ENCODE data around the gene ZNF524.

ZNF524 gene

DNA sequence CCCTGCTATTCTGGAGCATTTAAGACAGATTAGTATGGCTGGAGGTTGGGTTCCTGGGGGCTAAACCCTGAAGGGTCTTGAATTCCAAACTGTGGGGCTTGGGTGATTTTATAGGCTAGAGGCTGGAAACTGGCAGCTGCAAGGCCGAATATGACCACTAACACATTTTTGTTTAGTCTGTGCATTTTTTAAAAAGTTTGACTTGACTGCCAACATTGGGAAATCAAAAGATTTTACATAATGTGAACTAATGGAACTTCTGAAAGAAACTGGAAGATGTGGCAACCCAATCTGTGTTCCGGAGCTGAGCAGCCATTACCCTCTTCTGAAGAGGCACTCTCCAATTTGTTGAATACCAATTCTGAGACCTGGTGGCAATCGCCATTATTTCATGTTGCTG, 19.2 kb downstream of the ZNF524 start:
- no peak for DNase-seq (ENCODE audit: low read depth, low spot score)

DNA sequence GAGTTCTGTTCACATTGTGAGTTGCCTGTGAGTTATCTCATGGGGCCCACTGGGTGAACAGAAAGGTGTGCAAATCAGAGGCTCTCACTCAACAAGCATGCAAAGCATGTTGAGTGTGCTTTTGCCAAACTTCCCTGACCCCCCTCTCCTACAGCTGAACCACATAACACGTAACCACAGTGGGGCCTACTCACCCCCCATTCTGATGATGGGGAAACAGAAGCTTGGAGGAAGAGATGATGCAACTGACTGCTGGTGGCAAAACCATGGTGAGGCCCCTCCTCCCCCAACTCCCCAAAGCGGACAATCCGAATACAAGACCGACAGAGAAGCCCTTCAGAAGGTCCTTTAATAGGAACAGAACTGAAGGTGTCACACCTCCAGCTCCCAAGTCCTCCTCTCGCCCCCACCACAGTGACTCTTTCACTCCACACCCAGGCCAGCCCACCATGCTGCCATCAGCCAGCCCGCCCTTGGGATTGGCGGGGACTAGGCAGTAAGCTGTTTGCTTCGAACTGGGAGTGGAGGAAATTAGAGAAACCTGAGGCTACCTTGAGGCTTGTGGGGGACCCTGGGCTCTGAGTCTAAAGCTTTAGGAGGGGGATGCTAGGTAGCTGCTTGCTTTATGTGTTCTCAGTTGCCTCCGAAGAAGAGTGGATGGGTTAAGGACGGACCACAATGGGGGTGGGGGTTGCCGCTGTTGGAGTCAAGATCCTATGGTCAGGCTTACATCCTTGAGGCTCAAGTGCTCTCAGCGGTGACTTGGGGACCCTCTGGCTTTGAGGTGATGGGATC, 20.5 kb downstream of the ZNF524 start:
- DNase-seq (ENCODE audit: low read depth, low spot score), result no peak

DNA sequence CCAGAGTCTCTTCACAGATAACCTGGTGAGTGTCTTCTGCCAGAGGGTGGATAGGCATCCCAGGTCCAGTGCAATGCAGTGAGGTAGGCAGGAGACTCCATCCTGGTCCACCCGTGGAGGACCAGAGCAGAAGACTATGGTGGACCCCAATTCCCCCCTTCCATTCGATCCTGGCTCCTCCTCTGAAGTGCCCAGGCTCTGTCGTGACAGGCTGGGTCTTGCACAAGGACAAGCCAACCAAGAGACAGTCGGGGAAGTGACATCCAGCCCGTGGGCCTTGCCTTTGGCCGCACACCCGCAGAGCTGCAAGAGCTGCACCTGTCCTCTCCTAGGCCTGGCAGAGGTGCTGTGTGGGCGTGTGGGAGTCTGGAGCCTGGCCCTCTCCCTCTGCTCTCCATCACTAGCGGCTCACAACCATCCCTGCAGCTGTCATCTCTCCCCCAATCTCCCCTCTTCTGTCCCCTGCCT, 21.2 kb downstream of the ZNF524 start:
- no peak for DNase-seq (ENCODE audit: low read depth, low spot score)

DNA sequence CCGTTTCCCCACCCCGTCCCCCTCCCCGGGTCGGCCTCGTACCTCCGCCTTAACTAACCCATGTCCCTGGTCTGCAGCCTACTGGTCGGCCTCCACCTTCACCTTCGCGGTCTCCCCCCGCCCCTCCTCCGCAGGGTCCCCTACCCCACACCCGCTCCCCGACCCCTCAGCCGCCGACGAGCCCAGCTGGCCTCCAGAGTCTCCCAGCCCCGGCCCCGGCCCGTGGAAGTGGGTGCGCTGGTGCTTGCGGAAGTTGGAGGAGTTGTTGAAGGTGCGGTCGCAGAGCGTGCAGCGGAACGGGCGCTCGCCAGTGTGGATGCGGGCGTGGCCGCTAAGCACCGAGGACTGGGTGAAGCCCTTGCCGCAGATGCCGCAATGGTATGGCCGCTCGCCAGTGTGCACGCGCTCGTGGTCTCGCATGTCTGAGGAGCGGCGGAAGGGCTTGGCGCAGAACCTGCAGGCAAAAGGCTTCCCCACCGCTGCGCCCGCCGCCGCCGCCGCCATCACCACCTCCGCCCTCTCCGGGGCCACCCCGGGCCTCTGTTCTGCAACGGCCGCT, 21.7 kb downstream of the ZNF524 start:
- DNase-seq (ENCODE audit: low read depth, low spot score), result no peak

DNA sequence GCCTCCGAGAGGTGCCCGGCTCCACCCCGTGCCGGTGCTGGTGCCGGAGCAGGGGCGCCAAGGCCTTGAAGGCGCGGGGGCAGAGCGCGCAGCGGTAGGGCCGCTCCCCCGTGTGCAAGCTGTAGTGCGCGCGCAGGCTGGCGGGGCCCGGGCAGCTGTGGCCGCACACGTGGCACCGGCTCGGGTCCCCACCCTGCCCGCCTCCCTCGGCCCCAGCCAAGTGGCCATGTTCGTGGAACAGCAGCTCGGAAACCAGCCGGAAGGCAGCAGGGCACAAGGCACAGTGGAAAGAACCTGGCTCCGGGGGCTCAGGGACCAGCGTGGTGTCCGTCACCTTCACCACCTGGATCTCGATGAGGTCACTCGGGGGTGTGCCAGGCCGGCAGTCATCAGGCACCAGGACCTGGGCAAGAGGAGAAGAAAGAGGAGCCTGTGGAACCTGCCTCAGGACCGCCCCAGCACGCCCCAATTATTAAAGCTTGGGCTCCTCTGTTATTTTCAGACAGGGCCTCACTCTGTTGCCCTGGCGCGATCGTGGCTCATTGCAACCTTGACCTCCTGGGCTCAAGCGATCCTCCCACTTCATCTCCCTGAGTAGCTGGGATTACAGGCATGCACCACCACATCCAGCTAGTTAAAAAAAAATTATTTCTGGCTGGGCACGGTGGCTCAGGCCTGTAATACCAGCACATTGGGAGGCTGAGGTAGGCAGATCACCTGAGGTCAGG, 22.3 kb downstream of the ZNF524 start:
- DNase-seq (ENCODE audit: low read depth, low spot score), result no peak

DNA sequence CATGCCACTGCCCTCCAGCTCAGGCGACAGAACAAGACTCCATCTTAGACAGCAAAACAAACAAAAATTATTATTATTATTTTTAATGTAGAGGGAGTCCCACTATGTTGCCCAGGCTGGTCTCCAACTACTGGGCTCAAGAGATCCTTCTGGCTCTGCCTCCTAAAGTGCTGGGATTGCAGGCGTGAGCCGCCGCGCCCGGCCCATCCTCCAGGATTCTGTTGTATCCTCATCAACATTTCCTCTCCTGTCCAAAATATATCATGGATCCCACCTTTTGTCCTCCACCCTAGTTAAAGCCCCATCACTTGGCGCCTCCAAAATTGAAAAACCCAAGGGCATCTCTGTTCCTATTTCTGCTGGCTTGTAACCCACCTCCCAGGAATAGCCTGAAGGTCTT, 23.0 kb downstream of the ZNF524 start:
- DNase-seq (ENCODE audit: low read depth, low spot score), result no peak

DNA sequence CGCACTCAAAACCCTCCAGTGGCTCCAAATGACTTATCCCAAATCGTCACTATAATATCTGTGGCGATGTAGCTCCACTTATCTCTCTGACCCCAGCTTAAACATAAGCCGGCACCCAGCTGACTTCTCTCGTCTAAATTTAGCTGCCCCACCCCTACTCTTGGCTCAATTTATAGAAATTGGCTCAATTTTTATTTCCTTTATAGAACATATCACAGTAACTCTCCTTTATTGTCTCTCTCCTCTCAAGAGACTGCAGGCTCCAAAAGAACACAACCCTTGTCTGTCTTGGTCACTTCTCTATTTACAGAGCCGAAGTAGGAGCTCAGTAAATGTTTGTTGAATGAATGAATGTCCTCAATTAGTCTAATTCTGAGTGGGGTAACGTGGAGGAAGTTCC, 23.5 kb downstream of the ZNF524 start:
- DNase-seq (ENCODE audit: low read depth, low spot score), result no peak

DNA sequence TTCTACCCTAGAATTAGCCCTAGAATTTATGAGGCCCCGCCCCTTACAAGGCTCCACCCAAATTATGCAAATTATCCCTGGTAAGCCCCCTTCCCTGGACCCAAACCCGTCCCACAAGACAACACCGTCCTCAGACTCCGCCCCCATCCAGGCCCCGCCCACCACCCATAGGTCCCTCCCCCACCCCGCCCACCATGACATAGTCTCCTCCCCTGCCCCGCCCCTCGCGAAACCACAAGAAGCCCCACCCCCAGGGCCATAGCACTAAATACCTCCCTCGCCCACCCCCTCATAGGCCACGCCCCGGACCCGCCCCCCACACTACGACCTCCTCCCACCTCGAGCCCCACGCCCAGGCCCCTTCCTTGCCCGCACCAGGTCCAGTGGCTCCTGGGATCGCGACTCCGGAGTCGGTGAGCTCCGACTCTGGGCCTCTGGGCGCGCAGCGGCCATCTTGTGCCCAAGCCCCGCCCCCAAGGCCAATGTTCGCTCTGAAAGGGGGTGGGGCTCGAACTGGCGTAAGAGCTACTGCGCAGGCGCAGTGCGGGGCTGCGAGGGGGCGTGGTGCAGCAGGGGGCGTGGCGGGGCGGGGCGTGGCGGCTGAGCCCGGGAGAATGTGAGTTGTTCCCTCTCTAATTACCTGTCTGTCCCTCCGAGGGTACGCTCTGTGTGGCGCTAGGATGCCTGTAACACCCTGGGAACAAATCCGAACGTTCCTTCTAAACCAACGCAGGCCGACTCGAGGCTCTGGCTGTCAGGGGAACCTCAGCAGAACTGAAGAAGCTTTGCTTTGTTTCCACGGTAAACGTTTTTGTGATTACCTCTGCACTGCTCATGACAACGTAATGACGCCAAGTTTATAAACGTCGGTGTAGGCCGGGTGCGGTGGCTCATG, 24.3 kb downstream of the ZNF524 start, which contains the start of gene ZNF784:
TSS of gene ZNF784 (minus strand) at position 458 of the 895 bp plus-strand sequence. CDS start at position 453, 5 bp downstream.
- DNase-seq (ENCODE audit: low read depth, low spot score), result peak; percentile 83

DNA sequence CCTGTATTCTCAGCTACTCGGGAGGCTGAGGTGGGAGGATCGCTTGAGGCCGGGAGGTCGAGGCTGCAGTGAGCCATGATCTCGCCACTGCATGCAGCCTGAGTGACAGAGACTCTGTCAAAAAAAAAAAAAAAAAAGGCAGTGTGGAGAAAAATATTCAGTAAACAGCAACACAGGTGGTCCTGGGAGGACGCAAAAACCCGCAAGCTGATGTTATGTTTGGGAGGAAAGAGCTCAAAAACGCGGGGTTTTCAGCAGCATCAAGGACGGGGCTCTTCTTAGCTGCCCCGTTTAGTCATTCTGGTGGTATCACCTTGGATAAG, 24.9 kb downstream of the ZNF524 start:
- no peak for DNase-seq (ENCODE audit: low read depth, low spot score)

DNA sequence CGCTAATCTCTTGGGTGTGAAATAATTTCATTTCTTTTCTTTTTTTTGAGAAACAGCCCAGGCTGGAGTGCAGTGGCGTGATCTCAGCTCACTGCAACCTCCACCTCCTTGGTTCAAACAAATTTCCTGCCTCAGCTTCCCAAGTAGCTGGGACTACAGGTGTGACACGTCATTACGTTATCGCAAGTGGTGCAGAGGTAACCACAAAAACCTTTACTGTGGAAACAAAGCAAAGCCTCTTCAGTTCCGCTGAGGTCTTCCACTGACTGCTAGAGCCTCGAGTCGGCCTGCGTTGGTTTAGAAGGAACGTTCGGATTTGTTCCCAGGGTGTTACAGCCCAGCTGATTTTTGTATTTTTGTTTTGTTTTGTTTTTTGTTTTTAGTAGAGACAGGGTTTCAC, 26.3 kb downstream of the ZNF524 start:
- DNase-seq (ENCODE audit: low read depth, low spot score), result no peak

DNA sequence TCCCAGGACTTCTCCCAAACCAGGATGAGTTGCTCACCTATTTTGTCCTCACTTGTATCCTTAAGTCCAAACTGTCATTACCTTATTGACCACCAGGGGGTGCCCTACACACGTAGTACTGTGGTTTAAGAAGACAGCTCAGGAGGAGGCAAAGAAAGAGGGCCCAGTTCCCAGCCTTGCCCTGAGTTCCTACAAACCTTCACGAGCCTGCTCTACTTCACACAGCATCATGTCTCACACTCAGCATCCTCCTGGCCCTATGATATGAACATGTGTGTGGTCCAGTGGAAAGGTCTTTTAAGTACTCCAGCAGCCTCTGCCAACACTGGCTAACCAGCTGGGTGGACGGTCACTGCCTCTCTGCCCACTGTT, 32.4 kb downstream of the ZNF524 start:
- peak; percentile 96 for DNase-seq (ENCODE audit: low read depth, low spot score)

DNA sequence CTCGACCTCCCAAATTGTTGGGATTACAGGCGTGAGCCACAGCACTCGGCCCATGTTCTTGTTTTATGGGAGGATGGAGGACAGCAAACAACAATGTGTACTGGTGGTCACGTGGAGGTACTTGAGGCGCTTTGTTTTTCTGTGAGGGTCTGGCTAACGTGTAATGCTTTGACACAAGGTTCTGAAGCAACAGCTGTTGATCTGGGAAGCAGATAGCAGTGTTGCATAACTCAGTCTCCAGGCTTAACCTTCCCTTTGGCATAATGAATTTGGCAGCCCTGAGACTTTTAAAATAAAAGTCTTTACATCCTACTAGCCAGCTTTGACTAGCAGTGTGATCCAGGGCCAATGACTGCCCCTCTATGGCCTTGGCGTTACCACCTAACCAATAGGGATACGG, 33.8 kb downstream of the ZNF524 start:
- no peak for DNase-seq (ENCODE audit: low read depth, low spot score)

DNA sequence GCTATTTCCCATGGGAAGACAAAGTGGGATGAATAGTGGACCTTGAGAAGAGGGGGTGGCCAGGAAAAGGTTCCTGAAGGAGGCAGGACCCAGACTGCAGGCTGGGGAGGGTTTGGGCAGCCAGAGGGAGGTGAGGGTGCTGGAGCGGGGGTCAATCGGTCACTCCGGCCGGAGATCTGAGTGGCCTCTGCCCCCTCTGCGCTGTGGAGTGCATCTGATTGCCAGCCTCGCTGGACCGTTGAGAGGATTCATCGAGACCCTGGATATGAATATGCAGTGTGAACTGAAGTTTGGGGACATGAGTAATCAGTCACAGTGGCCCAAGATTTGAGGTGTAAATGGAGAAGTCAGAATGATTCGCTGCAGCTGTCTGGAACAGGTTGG, 35.2 kb downstream of the ZNF524 start:
- DNase-seq (ENCODE audit: low read depth, low spot score), result no peak

DNA sequence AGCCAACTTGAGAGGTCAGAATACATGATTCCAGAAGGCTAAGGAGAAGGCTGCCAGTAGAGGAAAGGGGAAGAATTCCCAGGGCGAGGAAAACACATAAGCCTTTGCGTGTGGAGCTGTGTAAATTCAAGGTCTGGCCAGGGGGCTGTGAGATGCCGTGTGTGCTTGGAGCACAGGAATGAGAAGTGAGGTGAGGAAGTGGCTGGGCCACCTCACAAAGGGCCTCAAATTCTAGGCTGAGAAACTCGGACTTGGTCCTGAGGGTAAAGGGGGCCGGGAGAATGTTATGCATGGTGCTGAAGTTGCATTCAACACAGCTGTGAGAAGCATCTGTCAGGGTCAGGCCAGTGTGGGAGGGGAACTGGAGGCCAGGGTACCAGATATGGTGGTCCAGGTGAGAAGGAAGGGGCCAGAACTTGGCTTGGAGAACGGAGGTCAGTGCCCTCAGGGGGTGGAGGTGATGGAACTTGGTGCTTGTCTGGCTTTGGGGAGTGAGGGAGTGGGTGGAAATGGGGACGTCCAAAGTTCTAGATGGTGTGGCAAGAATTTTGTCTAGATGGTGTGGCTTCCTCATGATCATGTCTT, 35.9 kb downstream of the ZNF524 start:
- DNase-seq (ENCODE audit: low read depth, low spot score), result no peak

DNA sequence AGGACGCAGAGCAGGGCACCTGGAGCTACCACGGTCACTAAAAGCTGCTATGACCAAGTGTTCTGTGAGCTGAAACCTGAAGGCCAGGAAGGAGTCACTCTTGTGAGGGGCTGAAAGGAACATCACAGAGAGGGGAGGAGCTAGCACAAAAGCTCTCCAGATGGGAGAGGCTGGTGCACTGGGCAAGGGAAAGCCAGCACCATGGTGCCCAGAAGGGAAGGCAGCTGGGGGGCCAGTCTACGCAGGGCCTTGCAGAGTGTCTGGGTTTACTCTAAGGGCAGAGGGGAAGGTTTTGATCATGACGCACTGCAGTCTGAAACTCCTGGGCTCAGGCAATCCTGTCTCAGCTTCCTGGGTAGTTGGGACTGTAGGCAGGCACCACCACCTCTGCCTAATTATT, 36.6 kb downstream of the ZNF524 start:
- DNase-seq (ENCODE audit: low read depth, low spot score), result no peak

DNA sequence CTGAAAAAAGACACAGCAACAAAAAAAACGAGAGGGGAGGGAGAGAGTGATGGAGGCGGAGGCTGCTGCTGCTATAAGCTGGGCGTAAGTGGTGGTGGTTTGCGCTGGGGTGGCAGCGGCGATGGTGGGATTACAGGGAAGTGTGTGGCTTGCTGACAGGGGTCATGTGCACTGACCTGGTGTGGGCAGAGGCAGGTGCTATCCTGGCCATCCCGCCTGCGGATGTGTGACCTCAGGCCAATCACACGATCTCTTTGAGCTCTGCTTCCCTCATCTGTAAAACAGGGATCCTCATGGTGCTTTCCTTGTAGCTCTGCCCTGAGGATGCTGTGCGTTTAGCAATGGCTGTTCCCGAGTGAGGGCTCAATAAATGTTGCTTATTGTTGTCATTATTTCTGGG, 37.4 kb downstream of the ZNF524 start:
- no peak for DNase-seq (ENCODE audit: low read depth, low spot score)

DNA sequence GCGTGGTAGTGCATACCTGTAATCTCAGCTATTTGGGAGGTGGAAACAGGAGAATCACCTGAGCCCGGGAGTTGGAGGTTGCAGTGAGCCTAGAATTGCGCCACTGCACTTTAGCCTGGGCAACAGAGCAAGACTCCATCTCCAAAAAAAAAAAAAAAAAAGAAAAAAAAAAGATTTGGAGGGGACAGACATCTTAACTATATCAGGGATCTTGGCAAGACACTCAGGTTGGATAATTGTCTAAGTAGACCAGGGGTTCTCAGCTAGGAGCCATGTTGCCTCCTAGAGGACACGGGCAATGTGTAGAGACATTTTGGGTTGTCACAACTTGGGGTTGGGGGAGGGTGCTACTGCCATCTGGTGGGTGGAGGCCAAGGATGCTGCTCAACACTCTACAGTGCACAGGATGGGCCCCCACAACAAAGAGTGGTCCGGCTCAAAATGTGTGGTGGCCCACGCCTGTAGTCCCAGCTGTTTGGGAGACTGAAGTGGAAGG, 38.8 kb downstream of the ZNF524 start:
- no peak for DNase-seq (ENCODE audit: low read depth, low spot score)

DNA sequence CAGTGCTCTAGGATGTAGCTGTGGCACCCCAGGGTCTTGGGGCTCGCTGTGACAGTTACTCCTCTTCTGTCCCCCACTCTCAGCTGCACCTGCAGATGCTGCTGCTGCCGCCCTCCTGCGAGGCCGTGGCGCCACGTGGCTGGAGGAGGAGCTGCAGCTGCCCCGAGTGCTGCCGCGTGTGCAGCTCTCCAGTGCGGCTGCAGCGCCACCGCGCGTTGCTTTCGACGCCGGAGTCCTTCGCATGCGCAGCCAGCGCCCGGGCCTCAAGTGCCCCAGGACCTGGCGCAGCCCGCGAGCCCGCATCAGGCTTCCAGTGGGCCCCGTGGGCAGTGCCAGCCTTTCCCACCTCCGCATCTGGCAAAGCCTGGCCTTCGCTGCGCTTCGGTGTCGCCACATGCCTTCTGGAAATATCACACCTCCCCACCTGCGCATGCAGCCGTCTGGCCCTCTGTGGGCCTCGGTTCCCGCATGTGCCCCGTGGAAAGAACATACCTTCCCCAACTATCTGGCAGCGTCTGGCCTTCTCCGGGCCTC, 40.0 kb downstream of the ZNF524 start:
- DNase-seq (ENCODE audit: low read depth, low spot score), result no peak

DNA sequence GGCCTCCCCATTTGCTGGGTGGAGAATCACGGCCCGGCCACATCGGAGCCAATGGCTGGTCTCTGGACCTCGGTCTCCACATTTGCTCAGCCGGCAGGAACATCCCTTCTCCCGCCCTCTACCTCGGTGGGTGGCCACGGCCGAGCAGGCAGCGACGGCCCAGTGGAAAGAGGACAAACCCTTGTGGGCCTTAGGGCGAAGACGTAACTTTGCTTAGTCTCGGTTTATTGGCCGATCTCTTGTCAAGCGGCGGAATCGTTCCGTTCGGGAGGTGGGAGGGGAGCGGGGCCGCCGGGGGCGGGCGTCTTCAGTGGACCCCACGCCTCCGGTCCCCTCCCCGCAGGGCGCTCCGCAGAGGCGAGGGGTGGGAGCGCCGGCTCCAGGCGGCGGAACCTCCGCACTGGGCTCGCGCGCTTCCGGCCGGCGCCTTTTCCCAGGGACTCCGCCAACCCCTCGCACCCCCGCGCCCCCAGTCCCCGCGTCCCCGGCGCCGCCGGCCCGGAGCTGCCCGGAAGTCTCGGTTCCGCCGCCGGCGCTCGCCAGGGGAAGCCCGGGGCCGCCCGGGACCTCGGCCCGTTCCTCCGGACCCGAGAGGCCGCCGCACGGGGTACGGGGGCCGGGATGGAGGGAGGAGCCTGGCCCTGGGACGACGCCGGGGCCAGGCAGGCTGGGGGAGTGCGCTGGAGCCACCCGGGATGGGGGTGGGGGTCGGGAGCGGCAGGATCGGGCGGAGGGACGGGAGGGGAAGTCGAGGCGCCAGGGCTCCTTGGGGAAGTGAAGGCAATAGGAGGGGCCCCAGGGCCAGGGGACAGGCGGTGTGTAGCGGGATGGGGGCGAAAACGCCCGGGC, 40.7 kb downstream of the ZNF524 start, which contains the start of gene ZNF580:
TSS of gene ZNF580 (plus strand) at position 426 of the 849 bp plus-strand sequence. CDS start 1,507 bp downstream, outside the sequence.
- DNase-seq (ENCODE audit: low read depth, low spot score), result no peak

All from smooth muscle cell of the brain vasculature (primary cell).